ENCODE data around the gene HAUS7.

DNA sequence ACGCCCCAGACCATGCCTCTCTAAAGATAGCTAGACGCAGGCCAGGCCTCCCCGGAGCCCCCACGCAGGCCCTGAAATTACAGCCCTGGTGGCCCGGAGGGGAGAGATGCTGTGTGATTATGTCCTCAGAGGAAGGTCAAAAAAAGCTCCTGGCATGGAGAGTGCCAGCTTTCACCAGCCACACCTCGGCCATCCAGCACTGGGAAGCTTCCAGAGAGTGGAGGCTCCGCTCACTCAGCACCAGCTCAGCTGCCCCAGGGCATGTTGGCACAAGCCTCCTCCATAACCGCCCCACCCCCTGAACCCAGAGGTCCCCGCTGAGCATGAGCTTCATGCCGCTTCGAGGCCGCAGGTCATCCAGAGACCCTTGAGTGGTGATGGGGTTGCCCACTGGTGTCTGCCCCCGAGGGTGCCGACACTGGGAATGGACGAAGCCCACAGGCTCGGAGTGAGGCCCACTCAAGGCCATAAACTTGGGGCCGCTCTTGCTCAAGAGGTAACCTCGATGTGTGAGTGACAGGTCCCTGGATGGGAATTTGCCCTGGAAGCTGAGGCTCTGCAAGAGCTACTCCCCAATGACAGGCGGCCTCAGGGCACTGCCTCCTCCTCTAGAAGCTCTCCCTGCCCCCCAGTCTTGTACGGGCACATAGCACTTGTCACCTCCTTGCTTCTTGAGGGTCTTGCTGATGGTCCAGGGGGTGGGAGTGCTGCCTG is 20.0 kb upstream of the HAUS7 start:
- TF ChIP-seq, protein P1, sequence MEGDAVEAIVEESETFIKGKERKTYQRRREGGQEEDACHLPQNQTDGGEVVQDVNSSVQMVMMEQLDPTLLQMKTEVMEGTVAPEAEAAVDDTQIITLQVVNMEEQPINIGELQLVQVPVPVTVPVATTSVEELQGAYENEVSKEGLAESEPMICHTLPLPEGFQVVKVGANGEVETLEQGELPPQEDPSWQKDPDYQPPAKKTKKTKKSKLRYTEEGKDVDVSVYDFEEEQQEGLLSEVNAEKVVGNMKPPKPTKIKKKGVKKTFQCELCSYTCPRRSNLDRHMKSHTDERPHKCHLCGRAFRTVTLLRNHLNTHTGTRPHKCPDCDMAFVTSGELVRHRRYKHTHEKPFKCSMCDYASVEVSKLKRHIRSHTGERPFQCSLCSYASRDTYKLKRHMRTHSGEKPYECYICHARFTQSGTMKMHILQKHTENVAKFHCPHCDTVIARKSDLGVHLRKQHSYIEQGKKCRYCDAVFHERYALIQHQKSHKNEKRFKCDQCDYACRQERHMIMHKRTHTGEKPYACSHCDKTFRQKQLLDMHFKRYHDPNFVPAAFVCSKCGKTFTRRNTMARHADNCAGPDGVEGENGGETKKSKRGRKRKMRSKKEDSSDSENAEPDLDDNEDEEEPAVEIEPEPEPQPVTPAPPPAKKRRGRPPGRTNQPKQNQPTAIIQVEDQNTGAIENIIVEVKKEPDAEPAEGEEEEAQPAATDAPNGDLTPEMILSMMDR (IDR thresholded peaks at IDR 0.05; ENCODE audit: poor library complexity, severe bottlenecking): no peak
- no peak for TF ChIP-seq EZH2 (IDR thresholded peaks at IDR 0.05; ENCODE audit: borderline replicate concordance, insufficient read depth, low read length, poor library complexity, severe bottlenecking)

Data from neural cell (in vitro differentiated cells).